Stimulated activated naive B cell treated with anti-CD40 and anti-IgM and Interleukin-4, amounts not matched to agents 10 μg/mL and 1 μg/mL and 100 μg/mL, for 72 hours (primary cell): Measurements from ENCODE around the gene APOBEC4.
"Not testable (repeated sequence)": the region's sequence is repeated elsewhere in the genome, so short reads cannot be mapped to it uniquely, and the experiment has no call there.

Experiments used
- ATAC-seq, 2 donors: fragments of 150-1000 bp; cut with Tn5 transposase; replicated peaks; 2 replicates each; pipeline ENCODE4 v1.10.0; 2021; ENCODE audit warnings: moderate library complexity in 1 of 2
- DNase-seq: peaks from one replicate; pipeline ENCODE4 v3.0.0; 2021
- H3K27ac Mint-ChIP-seq: one replicate; pipeline ENCODE4 v1.8.0; 2022; ENCODE audit warnings: mild to moderate bottlenecking, mixed read lengths
- H3K27me3 Mint-ChIP-seq, 2 donors: one replicate each; pipeline ENCODE4 v1.8.0; 2022; ENCODE audit warnings: mixed read lengths in 2 of 2
- H3K36me3 Mint-ChIP-seq, 2 donors: one replicate each; pipeline ENCODE4 v1.8.0; 2022; ENCODE audit warnings: mixed read lengths in 2 of 2, mild to moderate bottlenecking in 1 of 2
- H3K4me1 Mint-ChIP-seq, 2 donors: one replicate each; pipeline ENCODE4 v1.8.0; 2022; ENCODE audit warnings: mixed read lengths in 2 of 2, mild to moderate bottlenecking in 1 of 2
- H3K4me3 Mint-ChIP-seq, 2 donors: one replicate each; pipeline ENCODE4 v1.8.0; 2022; ENCODE audit warnings: mild to moderate bottlenecking in 2 of 2, mixed read lengths in 2 of 2, moderate library complexity in 1 of 2
- H3K9me3 Mint-ChIP-seq, 2 donors: one replicate each; pipeline ENCODE4 v1.8.0; 2022; ENCODE audit warnings: mixed read lengths in 2 of 2, mild to moderate bottlenecking in 1 of 2

The APOBEC4 gene

DNA sequence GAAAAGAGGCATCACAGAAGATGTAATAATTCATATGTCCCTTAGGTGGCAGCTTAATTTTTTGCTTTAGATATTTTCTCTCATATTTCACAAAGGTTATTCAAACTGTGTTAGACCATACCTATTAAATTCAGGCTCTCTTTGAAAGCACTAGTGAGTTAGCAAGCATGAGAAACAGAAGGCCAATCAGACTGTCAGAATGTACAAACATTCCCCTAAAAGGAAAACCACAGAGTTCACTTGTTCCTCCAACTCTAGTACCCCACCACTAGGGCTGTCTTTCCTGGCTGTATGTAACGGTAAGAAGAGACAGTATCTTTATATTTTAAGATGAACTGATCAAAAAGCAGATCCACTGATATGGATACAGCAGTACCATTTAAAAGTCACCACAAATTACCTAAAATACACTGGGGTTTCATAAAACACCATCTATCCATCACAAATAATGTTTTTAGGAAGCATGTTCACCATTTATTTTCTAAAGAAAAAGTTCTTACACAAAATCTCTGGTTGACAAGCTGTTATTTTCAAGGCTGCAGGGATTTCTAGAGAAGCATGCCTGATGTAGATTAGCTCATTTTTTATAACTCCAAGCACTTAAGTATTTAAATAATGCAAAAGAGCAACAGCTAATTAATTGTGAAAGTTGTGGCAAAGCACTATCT, 19.3 kb downstream of the APOBEC4 start:
- Mint-ChIP-seq H3K27me3 (peaks cover 0 to 6% of the 10 kb centered on the region in 2 donors), H3K4me3 (peak overlapping the region; percentile 97 to 100), H3K27ac (peak overlapping the region; percentile 65), H3K36me3 (peaks cover 18 to 21% of the 10 kb centered on the region in 2 donors), H3K4me1 (peaks cover 15 to 34% of the 10 kb centered on the region in 2 donors), H3K9me3 (no peaks in the 10 kb centered on the region)
- ATAC-seq = peak; percentile 41 to 51
- DNase-seq = no peak

DNA sequence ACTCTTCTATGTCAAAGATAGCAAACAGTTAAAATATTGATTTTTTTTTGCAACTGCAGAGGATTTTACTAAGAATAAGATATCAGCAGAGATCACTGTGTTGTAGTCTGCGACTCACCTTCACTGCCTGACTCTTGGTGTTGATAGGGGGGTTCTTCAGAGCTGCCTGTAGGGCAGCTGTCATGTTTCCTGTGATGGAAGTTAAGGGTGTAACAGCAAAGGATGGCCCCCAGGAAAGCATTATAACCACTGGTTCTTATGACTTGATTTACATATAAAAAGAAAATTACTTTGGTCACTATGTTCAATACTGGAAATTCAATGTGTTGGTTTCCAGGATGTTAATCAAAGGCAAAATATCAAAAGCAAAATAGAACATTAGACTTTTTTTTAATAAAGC, 20.2 kb downstream of the APOBEC4 start:
- no peak for ATAC-seq
- Mint-ChIP-seq H3K27ac (no peak overlapping the region), H3K4me1 (peaks cover 20 to 41% of the 10 kb centered on the region in 2 donors), H3K4me3 (peak overlapping the region; percentile 41 to 97), H3K9me3 (no peaks in the 10 kb centered on the region), H3K27me3 (peaks cover 0 to 6% of the 10 kb centered on the region in 2 donors), H3K36me3 (peaks cover 25 to 28% of the 10 kb centered on the region in 2 donors)
- DNase-seq = no peak

DNA sequence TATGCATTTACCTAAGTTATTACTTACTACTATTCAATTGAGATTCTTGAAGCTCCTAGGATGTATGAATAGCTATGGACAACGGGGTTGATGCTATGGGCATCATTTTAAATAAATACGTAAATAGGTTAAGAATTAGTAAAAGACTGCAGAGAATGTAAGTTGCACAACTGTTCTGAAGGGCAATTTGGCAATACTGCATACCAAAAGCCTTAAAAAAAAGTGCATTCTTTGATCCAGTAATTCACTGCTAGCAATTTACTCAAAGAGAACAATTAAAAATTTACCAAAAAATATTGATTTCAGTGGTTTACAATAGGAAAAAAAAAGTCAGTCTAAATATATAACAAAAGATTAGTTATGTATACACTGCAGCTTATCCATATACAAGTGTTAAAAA, 21.0 kb downstream of the APOBEC4 start:
- Mint-ChIP-seq H3K4me1 (peaks cover 20 to 41% of the 10 kb centered on the region in 2 donors), H3K27ac (no peak overlapping the region), H3K4me3 (no peak overlapping the region), H3K36me3 (peaks cover 25 to 28% of the 10 kb centered on the region in 2 donors), H3K27me3 (peaks cover 0 to 6% of the 10 kb centered on the region in 2 donors), H3K9me3 (no peaks in the 10 kb centered on the region)
- ATAC-seq (no peak), DNase-seq (no peak)

DNA sequence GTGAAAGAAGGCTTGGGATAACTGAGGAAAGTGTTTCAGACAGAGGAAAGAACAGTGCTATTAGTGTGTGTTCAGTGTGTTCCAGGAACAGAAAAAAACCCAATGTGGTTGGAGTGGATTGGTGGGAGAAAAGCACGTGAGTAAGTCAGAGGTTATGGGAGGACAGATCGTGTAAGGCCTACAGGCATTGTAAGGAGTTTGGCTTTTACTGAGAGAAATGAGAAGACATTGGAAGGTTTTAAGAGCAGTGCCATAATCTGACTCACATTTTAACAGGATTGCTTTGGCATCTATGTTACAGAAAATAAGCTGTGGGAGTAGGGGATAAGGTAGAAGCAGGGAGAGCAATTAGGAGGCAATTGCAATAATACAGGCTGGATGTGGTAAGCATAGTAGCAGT, 22.4 kb downstream of the APOBEC4 start:
- H3K36me3 Mint-ChIP-seq = peaks cover 26 to 29% of the 10 kb centered on the region in 2 donors
- peak overlapping the region; percentile 26 to 31 for H3K4me3 Mint-ChIP-seq
- no peaks in the 10 kb centered on the region for H3K27me3 Mint-ChIP-seq
- H3K27ac Mint-ChIP-seq = peak overlapping the region; percentile 20
- peaks cover 13 to 31% of the 10 kb centered on the region in 2 donors for H3K4me1 Mint-ChIP-seq
- ATAC-seq (no peak), DNase-seq (no peak)
- no peaks in the 10 kb centered on the region for H3K9me3 Mint-ChIP-seq

DNA sequence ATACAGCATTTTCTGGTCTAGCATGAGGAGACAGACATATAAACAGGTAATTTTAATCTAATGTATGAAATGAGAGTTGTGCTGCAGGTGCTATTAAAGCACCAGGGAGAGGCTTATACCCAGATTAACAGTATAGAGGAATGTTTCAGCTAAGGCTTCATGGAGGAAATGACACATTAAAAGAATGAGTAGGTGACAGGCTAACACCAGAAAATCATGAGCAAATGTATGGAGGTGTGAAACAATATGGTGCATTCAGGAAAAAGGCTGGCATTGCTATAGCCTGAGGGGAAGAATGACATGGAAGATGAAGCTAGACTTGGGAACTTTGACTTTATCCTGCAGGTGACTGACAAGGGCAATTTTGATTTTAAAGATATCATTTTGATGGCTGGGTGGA, 24.6 kb downstream of the APOBEC4 start:
- Mint-ChIP-seq H3K4me3 (no peak overlapping the region), H3K27me3 (no peaks in the 10 kb centered on the region), H3K9me3 (no peaks in the 10 kb centered on the region), H3K27ac (no peak overlapping the region), H3K36me3 (peaks cover 31 to 32% of the 10 kb centered on the region in 2 donors), H3K4me1 (peaks cover 14 to 37% of the 10 kb centered on the region in 2 donors)
- ATAC-seq = no peak
- DNase-seq = no peak

DNA sequence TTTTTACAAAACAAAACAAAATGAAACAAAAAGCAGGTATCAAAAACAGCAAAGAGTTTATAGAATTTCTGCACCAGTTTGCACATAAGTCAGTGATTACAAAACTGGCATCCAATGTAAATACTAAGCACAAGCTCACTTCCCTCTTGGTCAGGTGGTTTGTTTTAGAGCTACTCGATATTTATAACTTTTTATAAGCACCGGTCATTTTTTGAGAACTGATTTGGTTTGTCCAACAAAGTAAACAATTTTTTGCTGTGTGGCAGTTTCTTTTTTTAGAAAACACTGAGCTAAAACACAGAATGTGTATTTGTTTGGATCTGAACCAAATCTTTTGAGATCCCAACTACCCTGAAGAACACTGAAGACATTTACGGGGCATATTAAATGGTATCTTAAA, 26.9 kb downstream of the APOBEC4 start:
- not testable (repeated sequence) for ATAC-seq, DNase-seq, H3K4me3 Mint-ChIP-seq, H3K27ac Mint-ChIP-seq, H3K9me3 Mint-ChIP-seq, H3K27me3 Mint-ChIP-seq
- Mint-ChIP-seq H3K4me1 (peaks cover 21 to 44% of the 10 kb centered on the region in 2 donors), H3K36me3 (peaks cover 35 to 37% of the 10 kb centered on the region in 2 donors)

DNA sequence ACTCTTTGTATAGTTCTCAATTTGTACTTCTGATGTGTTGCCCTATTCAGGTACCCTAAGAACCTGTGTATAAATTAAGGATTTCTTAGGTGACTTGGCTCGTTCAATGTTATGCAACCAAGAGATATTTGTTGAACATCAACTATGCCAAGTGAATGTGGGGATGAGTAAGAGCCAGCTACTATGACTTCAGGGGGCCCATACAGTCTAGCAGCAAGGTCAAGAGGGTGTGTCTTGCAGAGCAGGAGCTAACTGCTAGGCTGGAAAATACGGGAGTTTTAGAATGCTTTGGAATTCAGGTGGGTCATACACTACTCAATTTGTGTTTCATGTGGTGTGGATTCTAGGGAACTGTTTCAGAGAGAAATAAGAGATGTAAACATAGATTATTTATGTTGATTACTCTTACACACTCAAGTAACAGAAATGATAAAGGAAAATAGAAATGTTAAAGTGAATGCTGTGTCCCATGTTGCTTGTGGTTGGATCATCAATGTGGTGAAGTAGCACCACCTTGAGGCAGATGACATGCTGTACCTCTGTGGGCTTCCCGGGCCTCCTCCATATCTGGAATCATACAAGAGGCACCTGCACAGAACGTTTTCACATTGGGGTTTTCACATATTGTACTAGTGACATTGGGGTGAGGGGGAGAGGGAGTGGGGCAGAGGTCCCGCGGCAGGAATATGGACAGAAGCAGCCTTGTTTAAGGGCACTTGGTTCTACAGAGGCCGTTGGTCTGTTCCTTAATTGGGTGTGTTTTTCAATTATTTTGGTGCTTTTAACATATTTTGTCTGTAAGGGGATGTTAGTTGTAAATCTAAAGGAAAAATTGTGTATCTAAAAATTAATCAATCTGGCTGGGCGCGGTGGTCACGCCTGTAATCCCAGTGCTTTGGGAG, 30.0 kb downstream of the APOBEC4 start:
- peaks cover 17 to 37% of the 10 kb centered on the region in 2 donors for H3K4me1 Mint-ChIP-seq
- H3K27ac Mint-ChIP-seq = peak overlapping the region; percentile 57
- DNase-seq (peak; percentile 35), ATAC-seq (peak; percentile 96 to 97)
- H3K36me3 Mint-ChIP-seq = peaks cover 18 to 22% of the 10 kb centered on the region in 2 donors
- H3K4me3 Mint-ChIP-seq = no peak overlapping the region
- H3K9me3 Mint-ChIP-seq = no peaks in the 10 kb centered on the region
- H3K27me3 Mint-ChIP-seq = no peaks in the 10 kb centered on the region

DNA sequence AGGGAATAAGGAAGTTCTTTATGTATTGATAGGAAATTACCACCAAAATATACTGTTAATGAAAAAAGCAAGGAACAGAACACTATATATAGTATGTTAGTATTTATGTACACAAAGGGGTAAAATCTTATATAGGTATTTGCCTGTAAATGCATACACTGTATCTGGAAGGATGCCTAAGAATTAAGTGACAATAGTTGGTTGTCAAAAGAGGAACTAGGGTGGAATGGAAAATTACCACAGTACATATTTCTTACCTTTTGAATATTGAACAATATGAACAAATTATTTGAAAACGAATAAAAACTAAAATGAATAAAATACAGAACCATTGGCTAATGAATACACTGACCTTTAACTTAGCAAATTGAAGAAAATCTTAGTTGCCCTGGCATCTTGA, 31.1 kb downstream of the APOBEC4 start:
- H3K9me3 Mint-ChIP-seq = no peaks in the 10 kb centered on the region
- H3K27ac Mint-ChIP-seq = peak overlapping the region; percentile 14
- peaks cover 17 to 21% of the 10 kb centered on the region in 2 donors for H3K36me3 Mint-ChIP-seq

DNA sequence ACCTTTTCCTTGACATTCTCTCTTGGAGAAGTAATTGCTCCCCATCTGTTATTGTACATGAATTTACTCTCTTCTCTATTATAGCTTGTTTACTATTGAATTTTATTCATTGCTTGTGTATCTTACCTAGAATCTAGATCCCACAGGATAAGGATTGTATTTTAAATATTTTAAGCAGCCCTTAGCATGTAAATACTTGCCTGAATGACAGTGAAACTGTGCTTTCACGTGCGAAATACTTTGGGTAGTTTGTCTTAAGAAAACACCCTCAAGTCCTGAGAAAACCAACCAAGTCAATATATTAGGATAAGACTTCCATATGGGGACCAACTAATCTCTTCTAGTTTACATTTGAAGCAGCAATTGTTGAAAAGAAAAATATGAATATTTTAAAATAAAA, 32.8 kb downstream of the APOBEC4 start:
- Mint-ChIP-seq H3K27ac (no peak overlapping the region), H3K9me3 (no peaks in the 10 kb centered on the region), H3K4me3 (no peak overlapping the region), H3K36me3 (peaks cover 15 to 16% of the 10 kb centered on the region in 2 donors), H3K27me3 (no peaks in the 10 kb centered on the region), H3K4me1 (peaks cover 17 to 37% of the 10 kb centered on the region in 2 donors)
- DNase-seq (no peak), ATAC-seq (no peak)

More for the DNA sequence above, 31.1 kb downstream of the APOBEC4 start:
- DNase-seq (no peak), ATAC-seq (peak in 1 of 2 donors; percentile 52)
- Mint-ChIP-seq H3K27me3 (no peaks in the 10 kb centered on the region), H3K4me3 (no peak overlapping the region), H3K4me1 (peaks cover 17 to 37% of the 10 kb centered on the region in 2 donors)

DNA sequence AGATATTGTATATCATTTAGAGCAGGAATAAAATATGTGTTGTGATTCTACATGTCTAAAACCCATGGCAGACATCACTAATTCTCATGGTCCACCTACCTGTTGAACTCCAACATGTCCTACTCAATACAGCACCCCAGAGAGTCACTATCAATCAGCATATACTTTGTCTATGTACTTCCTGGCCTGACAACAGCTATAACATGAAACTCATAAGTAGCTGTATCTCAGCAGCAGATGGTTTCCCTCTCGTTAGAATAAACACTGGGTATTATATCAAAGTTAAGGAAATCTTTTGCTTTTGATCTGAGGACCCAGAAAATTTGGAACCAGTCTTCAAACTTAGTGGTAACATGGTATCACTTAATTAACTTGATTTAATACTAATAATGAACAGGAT, 33.3 kb downstream of the APOBEC4 start:
- Mint-ChIP-seq H3K4me3 (no peak overlapping the region), H3K9me3 (no peaks in the 10 kb centered on the region), H3K27me3 (peaks cover 0 to 3% of the 10 kb centered on the region in 2 donors), H3K36me3 (peaks cover 14% of the 10 kb centered on the region in 2 donors), H3K27ac (no peak overlapping the region), H3K4me1 (peaks cover 17 to 36% of the 10 kb centered on the region in 2 donors)
- ATAC-seq (no peak), DNase-seq (no peak)

DNA sequence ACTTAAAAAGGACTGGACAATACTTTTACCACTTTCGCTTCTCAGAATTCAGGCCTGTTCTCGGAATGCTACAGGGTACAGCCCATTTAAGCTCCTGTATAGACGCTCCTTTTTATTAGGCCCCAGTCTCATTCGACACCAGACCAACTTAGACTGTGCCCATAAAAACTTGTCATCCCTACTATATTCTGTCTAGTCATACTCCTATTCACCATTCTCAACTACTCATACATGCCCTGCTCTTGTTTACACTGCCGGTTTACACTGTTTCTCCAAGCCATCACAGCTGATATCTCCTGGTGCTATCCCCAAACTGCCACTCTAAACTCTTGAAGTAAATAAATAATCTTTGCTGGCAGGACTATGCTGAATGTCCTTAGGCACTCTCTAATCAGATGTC, 34.9 kb downstream of the APOBEC4 start:
- ATAC-seq, H3K36me3 Mint-ChIP-seq, H3K9me3 Mint-ChIP-seq, H3K27me3 Mint-ChIP-seq, H3K4me3 Mint-ChIP-seq, H3K27ac Mint-ChIP-seq, DNase-seq: not testable (repeated sequence)
- H3K4me1 Mint-ChIP-seq = peaks cover 13 to 25% of the 10 kb centered on the region in 2 donors

DNA sequence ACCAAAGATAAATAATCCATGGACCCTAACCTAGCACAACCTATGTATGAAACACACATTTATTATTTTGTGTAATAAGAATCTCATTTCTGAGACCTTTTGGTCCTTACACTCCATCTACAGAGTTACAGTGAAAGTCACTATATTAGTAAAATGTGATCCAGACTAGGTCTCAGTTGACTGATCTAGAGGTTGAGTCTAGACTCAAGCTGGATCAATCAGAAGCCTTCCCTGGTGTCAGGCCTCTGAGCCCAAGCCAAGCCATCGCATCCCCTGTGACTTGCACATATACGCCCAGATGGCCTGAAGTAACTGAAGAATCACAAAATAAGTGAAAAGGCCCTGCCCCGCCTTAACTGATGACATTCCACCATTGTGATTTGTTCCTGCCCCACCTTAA, 40.1 kb downstream of the APOBEC4 start:
- not testable (repeated sequence) for H3K4me3 Mint-ChIP-seq, ATAC-seq, DNase-seq, H3K27me3 Mint-ChIP-seq, H3K36me3 Mint-ChIP-seq, H3K27ac Mint-ChIP-seq, H3K9me3 Mint-ChIP-seq
- peaks cover 13 to 23% of the 10 kb centered on the region in 2 donors for H3K4me1 Mint-ChIP-seq

DNA sequence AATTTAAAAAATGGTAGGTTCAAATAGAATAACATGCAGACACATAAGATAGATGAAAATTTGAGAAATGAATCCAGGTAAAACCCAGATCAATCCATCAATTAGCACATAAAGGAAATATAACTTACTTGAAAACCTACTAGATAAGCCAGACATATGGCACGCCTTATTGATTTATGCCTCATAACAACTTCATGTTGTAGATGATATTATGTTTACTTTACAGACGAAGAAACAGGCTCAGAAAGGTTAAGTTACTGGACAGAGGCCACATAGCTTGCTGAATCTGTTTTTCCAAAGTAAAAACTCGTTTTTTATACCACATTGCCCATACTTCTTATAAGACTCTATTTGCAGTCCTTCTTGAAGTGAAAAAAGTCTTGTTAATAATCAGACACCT, 40.7 kb downstream of the APOBEC4 start:
- Mint-ChIP-seq H3K4me1 (peaks cover 13 to 26% of the 10 kb centered on the region in 2 donors), H3K27ac (no peak overlapping the region), H3K9me3 (no peaks in the 10 kb centered on the region), H3K27me3 (peaks cover 6 to 7% of the 10 kb centered on the region in 2 donors), H3K36me3 (no peaks in the 10 kb centered on the region), H3K4me3 (no peak overlapping the region)
- DNase-seq = no peak
- ATAC-seq = no peak

DNA sequence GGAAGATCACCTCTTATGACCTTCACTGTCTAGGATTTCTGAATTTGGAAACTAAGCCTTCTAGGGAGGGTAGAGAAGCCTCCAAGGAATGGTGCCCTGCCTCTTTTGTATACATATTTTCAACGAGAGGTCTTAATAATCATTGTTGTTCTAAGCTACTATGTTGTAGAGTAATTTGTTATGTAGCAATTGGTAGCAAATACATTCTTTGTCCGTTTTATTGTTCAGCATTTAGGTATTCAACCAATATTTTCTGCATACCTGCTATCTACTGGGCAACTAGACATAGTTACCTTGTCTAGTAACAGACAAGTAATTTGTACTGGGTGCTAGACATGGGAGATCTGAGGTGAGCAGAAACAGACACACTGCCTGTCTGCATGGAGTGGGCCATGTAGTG, 42.1 kb downstream of the APOBEC4 start:
- H3K4me1 Mint-ChIP-seq = peaks cover 20 to 40% of the 10 kb centered on the region in 2 donors
- no peak overlapping the region for H3K4me3 Mint-ChIP-seq
- no peaks in the 10 kb centered on the region for H3K9me3 Mint-ChIP-seq
- H3K36me3 Mint-ChIP-seq = no peaks in the 10 kb centered on the region
- no peak for DNase-seq
- no peak overlapping the region for H3K27ac Mint-ChIP-seq
- peaks cover 6 to 7% of the 10 kb centered on the region in 2 donors for H3K27me3 Mint-ChIP-seq
- no peak for ATAC-seq
